GM23248 (cell line): Measurements from ENCODE around the gene KCNIP1.

Experiments
- EZH2 ChIP-seq: fragments of 200-600 bp; sonication (generic); IDR thresholded peaks from 2 replicates; pipeline ENCODE4 v1.6.1; 2018; ENCODE audit warnings: antibody characterized with exemption, mild to moderate bottlenecking; ENCODE audit not compliant: insufficient read depth, poor library complexity, severe bottlenecking
- EZH2phosphoT487 ChIP-seq: fragments of 200-600 bp; sonication (generic); IDR thresholded peaks from 2 replicates; pipeline ENCODE4 v1.6.1; 2018; ENCODE audit warnings: antibody characterized with exemption, moderate library complexity, mild to moderate bottlenecking, low read depth; ENCODE audit not compliant: insufficient read depth

GRCh38 chr5:170720984-170721383 lies 217.2 kb downstream of the KCNIP1 start:
- TF ChIP-seq EZH2phosphoT487 (no peak), EZH2 (no peak)
